Left lung (tissue), 10 donors: ENCODE data around the gene ARMH3. TPM values are rescaled to one million over a fixed set of nuclear protein-coding genes. Genes with fewer than 3 reads are reported as not detected.

ENCODE experiments used
- ATAC-seq: fragments of 200-7000 bp; cut with Tn5 transposase; one replicate; pipeline ENCODE4 v1.9.1; 2020; ENCODE audit warnings: moderate library complexity
- DNase-seq, 4 donors: peaks; one replicate each; pipeline ENCODE4 v3.0.0-alpha.2; 2013 to 2020
- H3K27ac ChIP-seq, 2 donors: fragments of 200-600 bp; sonication (generic) in 1 of 2; one replicate each; pipeline versions ENCODE4 v1.5.0 to v1.8.0; 2020 to 2021
- H3K27me3 ChIP-seq, 2 donors: fragments of 200-600 bp; sonication (generic) in 1 of 2; one replicate each; pipeline versions ENCODE4 v1.5.0 to v1.8.0; 2020 to 2021
- H3K36me3 ChIP-seq, 2 donors: fragments of 200-600 bp; sonication (generic) in 1 of 2; one replicate each; pipeline versions ENCODE4 v1.5.0 to v1.8.0; 2020 to 2021
- H3K4me1 ChIP-seq, 2 donors: fragments of 200-600 bp; one replicate each; pipeline ENCODE4 v1.8.0; 2021
- H3K4me3 ChIP-seq, 2 donors: fragments of 200-600 bp; sonication (generic) in 1 of 2; one replicate each; pipeline versions ENCODE4 v1.5.0 to v1.8.0; 2020 to 2021; ENCODE audit warnings: mild to moderate bottlenecking in 1 of 2
- H3K9me3 ChIP-seq, 2 donors: fragments of 200-600 bp; sonication (generic) in 1 of 2; one replicate each; pipeline versions ENCODE4 v1.5.0 to v1.8.0; 2020 to 2021
- CTCF ChIP-seq, 2 donors: fragments of 200-600 bp; sonication (generic) in 1 of 2; IDR thresholded peaks; one replicate each; pipeline versions ENCODE4 v1.5.0 to v1.8.0; 2021; ENCODE audit warnings: antibody characterized with exemption in 2 of 2
- intact Hi-C, 2 donors: fragments of 100-400 bp; cut with DNase I; formaldehyde crosslinking; loops; one replicate each; pipeline versions ENCODE4 v1.11.2 to v1.14.2; 2022
- polyA plus RNA-seq, 6 donors: library from polyadenylated mRNA; unstranded; fragments of 120-200 nt; gene quantifications; one replicate each; pipeline ENCODE4 v1.2.1, GENCODE V29; 2013; ENCODE audit not compliant: insufficient read length in 6 of 6
- total RNA-seq, 2 donors: library from RNA; stranded (reverse); fragmentation: NEBNext Ultra II Directional; extraction: Animal tissue kit (Norgen Biotek cat#: 25700); gene quantifications; one replicate each; pipeline ENCODE4 v1.2.1, GENCODE V29; 2021
- donor health status: DM: no; HTN: yes; CAD: no.
- donor health status: DM: no; HTN: no; CAD: no.

ARMH3 gene
- total and polyA plus RNA-seq, 8 donors: 19.4 to 26.2 (median 23.4) TPM

GRCh38 chr10:101807158-101807557, 248.8 kb downstream of the ARMH3 start:
- Histone ChIP-seq H3K9me3 (no peaks in the 10 kb centered on the region), H3K36me3 (peaks cover 10 to 100% of the 10 kb centered on the region in 2 donors), H3K27ac (no peak overlapping the region), H3K27me3 (no peaks in the 10 kb centered on the region), H3K4me1 (peaks cover 0 to 4% of the 10 kb centered on the region in 2 donors), H3K4me3 (no peak overlapping the region)
- no peak for TF ChIP-seq CTCF (IDR thresholded peaks at IDR 0.05)
- ATAC-seq (no peak), DNase-seq (no peak)
- intact Hi-C loops: no loop called here

- no peaks in the 10 kb centered on the region for H3K9me3 ChIP-seq
- peaks cover 17 to 100% of the 10 kb centered on the region in 2 donors for H3K36me3 ChIP-seq
- no peak for TF ChIP-seq CTCF (IDR thresholded peaks at IDR 0.05)
- DNase-seq: no peak
- H3K27ac ChIP-seq: no peak overlapping the region
- ATAC-seq: no peak
- no peak overlapping the region for H3K4me3 ChIP-seq
- H3K4me1 ChIP-seq: no peaks in the 10 kb centered on the region
- intact Hi-C loops: no loop called here
- no peaks in the 10 kb centered on the region for H3K27me3 ChIP-seq
Observed at GRCh38 chr10:101803511-101803910, 252.5 kb downstream of the ARMH3 start.

- H3K36me3 ChIP-seq: peaks cover 15 to 100% of the 10 kb centered on the region in 2 donors
Observed at GRCh38 chr10:101797403-101798059, 258.4 kb downstream of the ARMH3 start.

More at GRCh38 chr10:101797403-101798059, 258.4 kb downstream of the ARMH3 start:
- TF ChIP-seq CTCF (IDR thresholded peaks at IDR 0.05): no peak
- no peaks in the 10 kb centered on the region for H3K4me1 ChIP-seq
- DNase-seq (no peak), ATAC-seq (no peak)
- no peak overlapping the region for H3K27ac ChIP-seq
- no peak overlapping the region for H3K4me3 ChIP-seq
- no peaks in the 10 kb centered on the region for H3K9me3 ChIP-seq
- no peaks in the 10 kb centered on the region for H3K27me3 ChIP-seq
- intact Hi-C loops: no loop called here

Other genes with a start within 250 kb of the ARMH3 start
- 10 to 100 TPM; 72.6 to 87.0 TPM for gene OGA, start 237.7 kb downstream of the ARMH3 start, total RNA-seq
- gene OGA, start 237.7 kb downstream of the ARMH3 start, polyA plus RNA-seq: 100 to 1,000 TPM; 224 to 288 (median 245) TPM
- 1 to 10 TPM; 2.2 to 2.3 TPM for gene KCNIP2, start 212.4 kb downstream of the ARMH3 start, total RNA-seq
- 1 to 10 TPM; 5.3 to 9.0 (median 8.4) TPM for gene KCNIP2, start 212.4 kb downstream of the ARMH3 start, polyA plus RNA-seq
- gene HPS6, start 9.2 kb upstream of the ARMH3 start, total RNA-seq: 10 to 100 TPM; 19.1 to 21.0 TPM
- 10 to 100 TPM in 4 of 6 donors, 1 to 10 TPM in 2; 7.6 to 12.7 (median 11.4) TPM for gene HPS6, start 9.2 kb upstream of the ARMH3 start, polyA plus RNA-seq
- gene LDB1, start 64.2 kb upstream of the ARMH3 start, total RNA-seq: 10 to 100 TPM; 40.3 to 51.0 TPM
- gene LDB1, start 64.2 kb upstream of the ARMH3 start, polyA plus RNA-seq: 100 to 1,000 TPM; 151 to 178 (median 156) TPM
- 10 to 100 TPM; 27.8 to 41.8 TPM for gene PPRC1, start 76.9 kb upstream of the ARMH3 start, total RNA-seq
- gene PPRC1, start 76.9 kb upstream of the ARMH3 start, polyA plus RNA-seq: 10 to 100 TPM; 33.8 to 52.9 (median 43.0) TPM
- gene NOLC1, start 96.2 kb upstream of the ARMH3 start, total RNA-seq: 10 to 100 TPM; 34.1 to 55.3 TPM
- 10 to 100 TPM; 72.8 to 95.7 (median 83.4) TPM for gene NOLC1, start 96.2 kb upstream of the ARMH3 start, polyA plus RNA-seq
- under 1 TPM; 0.58 to 0.65 TPM for gene ELOVL3, start 170.1 kb upstream of the ARMH3 start, total RNA-seq
- gene ELOVL3, start 170.1 kb upstream of the ARMH3 start, polyA plus RNA-seq: under 1 TPM; 0.12 to 0.92 (median 0.52) TPM
- under 1 TPM in 1 of 2 donors, not detected in 1; 0.29 TPM for gene PITX3, start 185.3 kb upstream of the ARMH3 start, total RNA-seq
- 1 to 10 TPM in 1 of 6 donors, under 1 TPM in 5; 0.28 to 1.4 (median 0.34) TPM for gene PITX3, start 185.3 kb upstream of the ARMH3 start, polyA plus RNA-seq
- 10 to 100 TPM; 48.7 to 53.4 TPM for gene GBF1, start 189.4 kb upstream of the ARMH3 start, total RNA-seq
- gene GBF1, start 189.4 kb upstream of the ARMH3 start, polyA plus RNA-seq: 10 to 100 TPM; 44.7 to 57.2 (median 46.2) TPM